Endothelial cell of umbilical vein (primary cell): ENCODE results near the gene BRD3. TPM values are rescaled to one million over a fixed set of nuclear protein-coding genes. Genes with fewer than 3 reads are reported as not detected.

Source experiments
- BruUV-seq: library from RNA; stranded (reverse); fragments of 400-500 nt; replicated peaks from 2 replicates; lab custom pipeline; 2021; lab: Mats Ljungman, UMichigan
- CTCF ChIA-PET: fragments of 300-600, 350-600 bp; sonication (Branson Sonifier 250); formaldehyde crosslinking; loops from one replicate; lab custom pipeline; 2021; ENCODE audit warnings: antibody characterized with exemption, inconsistent platforms; lab: Charles Lee
- POLR2A ChIA-PET: fragments of 300-600, 350-600 bp; sonication (Branson Sonifier 250); formaldehyde crosslinking; loops from one replicate; lab custom pipeline; 2021; ENCODE audit warnings: antibody characterized with exemption, inconsistent platforms; lab: Charles Lee
- DNase-seq: peaks from one replicate; pipeline ENCODE4 v3.0.0-alpha.2; 2011; ENCODE audit warnings: low read depth, low spot score
- FAIRE-seq: peaks from 2 replicates; lab custom pipeline; 2011; peaks lifted over from hg19 to GRCh38; lab: Jason Lieb, UNC
- H2AFZ ChIP-seq: 2 replicates; pipeline ENCODE4 v1.6.0; 2012; ENCODE audit warnings: low read depth, low read length, control low read depth, inconsistent platforms
- H3K27ac ChIP-seq: 2 replicates; pipeline ENCODE4 v1.5.1; 2011; ENCODE audit warnings: low read depth, mild to moderate bottlenecking, control low read depth, low read length, moderate library complexity; ENCODE audit not compliant: insufficient read depth
- H3K27me3 ChIP-seq, 2 experiments: 2 replicates each; pipeline versions ENCODE4 v1.6.0 to v1.6.1; 2011; ENCODE audit warnings: low read length in 2 of 2, mixed read lengths in 1 of 2; ENCODE audit not compliant: control insufficient read depth in 2 of 2, insufficient read depth in 2 of 2
- H3K36me3 ChIP-seq, 2 experiments: 2 replicates in 1 of 2; 3 replicates in 1 of 2; pipeline ENCODE4 v1.5.1; 2011; ENCODE audit warnings: low read length in 2 of 2, mild to moderate bottlenecking in 1 of 2, moderate library complexity in 1 of 2; ENCODE audit not compliant: control insufficient read depth in 2 of 2, insufficient read depth in 2 of 2; ENCODE audit errors: extremely low read depth in 1 of 2
- H3K4me1 ChIP-seq: 3 replicates; pipeline ENCODE4 v1.5.1; 2011; ENCODE audit warnings: mild to moderate bottlenecking, low read length; ENCODE audit not compliant: control insufficient read depth, insufficient read depth; ENCODE audit errors: extremely low read depth
- H3K4me2 ChIP-seq: 2 replicates; pipeline ENCODE4 v1.6.1; 2011; ENCODE audit warnings: low read length, control low read depth, mixed read lengths; ENCODE audit not compliant: insufficient read depth
- H3K4me3 ChIP-seq, 3 experiments: fragments of 200-600 bp in 1 of 3; sonication (generic), shearing (Covaris generic) in 1 of 3; replicated peaks in 1 of 3; 2 replicates each; pipeline ENCODE4 v1.5.1; 2011 to 2016; ENCODE audit warnings: control low read depth in 3 of 3, low read length in 3 of 3, mild to moderate bottlenecking in 2 of 3, inconsistent platforms in 1 of 3, low read depth in 1 of 3, moderate library complexity in 1 of 3; ENCODE audit not compliant: insufficient read depth in 1 of 3
- H3K79me2 ChIP-seq: 2 replicates; pipeline ENCODE4 v1.6.0; 2012; ENCODE audit warnings: low read length, inconsistent platforms; ENCODE audit not compliant: control insufficient read depth, insufficient read depth
- H3K9ac ChIP-seq: replicated peaks from 2 replicates; pipeline ENCODE3; 2011; ENCODE audit warnings: low read length, control low read depth; ENCODE audit not compliant: insufficient read depth; ENCODE audit errors: extremely low read depth
- H3K9me1 ChIP-seq: replicated peaks from 3 replicates; pipeline ENCODE4 v1.6.0; 2011; ENCODE audit warnings: mild to moderate bottlenecking, low read length; ENCODE audit not compliant: control insufficient read depth, insufficient read depth; ENCODE audit errors: extremely low read depth
- H3K9me3 ChIP-seq: replicated peaks from 2 replicates; pipeline ENCODE4 v1.5.1; 2012; ENCODE audit warnings: low read length, inconsistent platforms; ENCODE audit not compliant: control insufficient read depth, insufficient read depth
- H4K20me1 ChIP-seq: replicated peaks from 2 replicates; pipeline ENCODE3; 2011; ENCODE audit warnings: mild to moderate bottlenecking, low read length; ENCODE audit not compliant: control insufficient read depth, insufficient read depth; ENCODE audit errors: extremely low read depth
- EZH2 ChIP-seq: IDR thresholded peaks from 2 replicates; pipeline ENCODE4 v1.6.1; 2012; ENCODE audit warnings: borderline replicate concordance, low read depth, mild to moderate bottlenecking, moderate library complexity, low read length, inconsistent platforms; ENCODE audit not compliant: severe bottlenecking
- FOS ChIP-seq: IDR thresholded peaks from 2 replicates; pipeline ENCODE4 v1.6.1; 2011; ENCODE audit warnings: mild to moderate bottlenecking, low read length, moderate library complexity, borderline replicate concordance; ENCODE audit not compliant: insufficient read depth
- GATA2 ChIP-seq: IDR thresholded peaks from 2 replicates; pipeline ENCODE4 v1.7.0; 2011; ENCODE audit warnings: low read depth, mild to moderate bottlenecking, moderate library complexity, mixed read lengths, low read length; ENCODE audit not compliant: insufficient read length, insufficient read depth
- JUN ChIP-seq: IDR thresholded peaks from 2 replicates; pipeline ENCODE4 v1.6.1; 2011; ENCODE audit warnings: borderline replicate concordance, low read depth; ENCODE audit not compliant: insufficient read length, insufficient read depth
- MYC ChIP-seq: IDR thresholded peaks from one replicate; pipeline ENCODE4 v1.6.1; 2011; ENCODE audit warnings: mild to moderate bottlenecking, low read depth, low read length
- POLR2A ChIP-seq: IDR thresholded peaks from 2 replicates; pipeline ENCODE4 v1.6.1; 2012; ENCODE audit warnings: low read depth, mild to moderate bottlenecking, control low read depth, low read length
- POLR2AphosphoS5 ChIP-seq: IDR thresholded peaks from 2 replicates; pipeline ENCODE4 v1.6.1; 2012; ENCODE audit warnings: low read depth, mild to moderate bottlenecking, control low read depth, low read length, moderate library complexity; ENCODE audit not compliant: insufficient read depth
- dilution Hi-C: fragments of 300-500 bp; cut with MboI; formaldehyde crosslinking; loops from one replicate; pipeline ENCODE4 v1.15.0; 2019; ENCODE audit warnings: low sequenced_read_pairs; ENCODE audit not compliant: extremely low pct_ligation_motif_present
- intact Hi-C: fragments of 100-400 bp; cut with micrococcal nuclease; formaldehyde crosslinking; loops from one replicate; pipeline ENCODE4 v1.10.0; 2022
- polyA plus RNA-seq, 4 experiments: library from polyadenylated mRNA; depleted of rRNA in 3 of 4; stranded (reverse) in 3 of 4; unstranded in 1 of 4; fragments of >200 nt; gene quantifications; 2 replicates each; pipeline versions ENCODE4 v1.2.1 to v1.2.3, GENCODE V29; 2011 to 2012; ENCODE audit warnings: missing spikeins in 1 of 4
- total RNA-seq: library from RNA; stranded (reverse); gene quantifications from 2 replicates; pipeline ENCODE4 v1.2.3, GENCODE V29; 2021
- TF ChIP-seq, protein P1 (sequence below), 2 donors: IDR thresholded peaks; 1 replicate in 1 of 2; 2 replicates in 1 of 2; pipeline ENCODE4 v1.5.1; 2011; ENCODE audit warnings: low read length in 2 of 2, mild to moderate bottlenecking in 2 of 2, moderate library complexity in 2 of 2, control low read depth in 1 of 2, inconsistent platforms in 1 of 2, low read depth in 1 of 2; ENCODE audit not compliant: insufficient read depth in 1 of 2; ENCODE audit errors: extremely low read depth in 1 of 2
- TF ChIP-seq, protein P2 (sequence below): IDR thresholded peaks from 2 replicates; pipeline ENCODE4 v1.6.1; 2011; ENCODE audit not compliant: insufficient read depth, insufficient read length

The BRD3 gene
- total and polyA plus RNA-seq, 2 donors (not counting 3 experiments of a cell fraction or from before 2014, with no cell fraction given): 10.5 to 47.1 TPM

- no peak for TF ChIP-seq POLR2A
- TF ChIP-seq JUN: no peak
- no peak for TF ChIP-seq EZH2
- Histone ChIP-seq H3K4me2 (no peak overlapping the region), H3K9ac (no peak overlapping the region), H2AFZ (no peak overlapping the region), H3K9me1 (no peaks in the 10 kb centered on the region), H3K9me3 (no peaks in the 10 kb centered on the region), H3K27me3 (no peaks in the 10 kb centered on the region), H4K20me1 (no peaks in the 10 kb centered on the region), H3K36me3 (peaks cover 0 to 17% of the 10 kb centered on the region in 2 experiments), H3K79me2 (peaks cover 69% of the 10 kb centered on the region), H3K4me3 (no peak overlapping the region), H3K27ac (no peak overlapping the region), H3K4me1 (peaks cover 8% of the 10 kb centered on the region)
- DNase-seq (no peak), FAIRE-seq (no peak)
- ChIA-PET CTCF (interaction anchor here (1.2 to 1.3 kb wide), 2 partner anchors 10 to 14 kb away, joined by 4 read pairs; no protein-coding TSS in a partner anchor), POLR2A (no interaction called here)
- no TSS peak for BruUV-seq
- dilution Hi-C loops (no loop called here), intact Hi-C loops (no loop called here)
Observed at GRCh38 chr9:134056483-134057306, 11.1 kb downstream of the BRD3 start.

GRCh38 chr9:134055981-134056461, 11.8 kb downstream of the BRD3 start:
- Histone ChIP-seq H3K27me3 (no peaks in the 10 kb centered on the region), H2AFZ (no peak overlapping the region), H3K27ac (no peak overlapping the region), H3K4me1 (peaks cover 8% of the 10 kb centered on the region), H4K20me1 (no peaks in the 10 kb centered on the region), H3K79me2 (peaks cover 64% of the 10 kb centered on the region), H3K9me1 (no peaks in the 10 kb centered on the region), H3K4me3 (no peak overlapping the region), H3K9me3 (no peaks in the 10 kb centered on the region), H3K9ac (no peak overlapping the region), H3K4me2 (no peak overlapping the region), H3K36me3 (peaks cover 0 to 23% of the 10 kb centered on the region in 2 experiments)
- BruUV-seq: no TSS peak
- POLR2A ChIA-PET: no interaction called here
- DNase-seq (no peak), FAIRE-seq (no peak)
- CTCF ChIA-PET: interaction anchor here (1.3 kb wide), 1 partner anchor 13 kb away, joined by 4 read pairs; no protein-coding TSS in a partner anchor
- TF ChIP-seq POLR2AphosphoS5 (no peak), GATA2 (no peak), MYC (no peak), FOS (no peak), EZH2 (no peak), JUN (no peak), POLR2A (no peak)
- TF ChIP-seq, protein P1, sequence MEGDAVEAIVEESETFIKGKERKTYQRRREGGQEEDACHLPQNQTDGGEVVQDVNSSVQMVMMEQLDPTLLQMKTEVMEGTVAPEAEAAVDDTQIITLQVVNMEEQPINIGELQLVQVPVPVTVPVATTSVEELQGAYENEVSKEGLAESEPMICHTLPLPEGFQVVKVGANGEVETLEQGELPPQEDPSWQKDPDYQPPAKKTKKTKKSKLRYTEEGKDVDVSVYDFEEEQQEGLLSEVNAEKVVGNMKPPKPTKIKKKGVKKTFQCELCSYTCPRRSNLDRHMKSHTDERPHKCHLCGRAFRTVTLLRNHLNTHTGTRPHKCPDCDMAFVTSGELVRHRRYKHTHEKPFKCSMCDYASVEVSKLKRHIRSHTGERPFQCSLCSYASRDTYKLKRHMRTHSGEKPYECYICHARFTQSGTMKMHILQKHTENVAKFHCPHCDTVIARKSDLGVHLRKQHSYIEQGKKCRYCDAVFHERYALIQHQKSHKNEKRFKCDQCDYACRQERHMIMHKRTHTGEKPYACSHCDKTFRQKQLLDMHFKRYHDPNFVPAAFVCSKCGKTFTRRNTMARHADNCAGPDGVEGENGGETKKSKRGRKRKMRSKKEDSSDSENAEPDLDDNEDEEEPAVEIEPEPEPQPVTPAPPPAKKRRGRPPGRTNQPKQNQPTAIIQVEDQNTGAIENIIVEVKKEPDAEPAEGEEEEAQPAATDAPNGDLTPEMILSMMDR (IDR thresholded peaks at IDR 0.05; ENCODE audit: extremely low read depth in 1 of 2, insufficient read depth in 1 of 2, low read depth in 1 of 2, low read length in 2 of 2): no peak
- TF ChIP-seq, protein P2, sequence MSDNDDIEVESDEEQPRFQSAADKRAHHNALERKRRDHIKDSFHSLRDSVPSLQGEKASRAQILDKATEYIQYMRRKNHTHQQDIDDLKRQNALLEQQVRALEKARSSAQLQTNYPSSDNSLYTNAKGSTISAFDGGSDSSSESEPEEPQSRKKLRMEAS: no peak
- intact Hi-C loops (no loop called here), dilution Hi-C loops (no loop called here)
